Neural cell (in vitro differentiated cells): ENCODE measurements around the gene TMEM151A. TPM values are rescaled to one million over a fixed set of nuclear protein-coding genes. Genes with fewer than 3 reads are reported as not detected.

Source experiments
- H2AFZ ChIP-seq: fragments of 200-600, 300-800 bp; sonication (generic), shearing (Covaris generic); 2 replicates; pipeline ENCODE4 v1.6.0; 2014; ENCODE audit warnings: low read depth, mild to moderate bottlenecking, antibody characterized with exemption, low read length, moderate library complexity
- H3F3A ChIP-seq: fragments of 200-600 bp; shearing (Covaris generic); 2 replicates; pipeline ENCODE4 v1.6.1; 2016; ENCODE audit warnings: mild to moderate bottlenecking, moderate library complexity, mixed read lengths, antibody characterized with exemption, low read length; ENCODE audit not compliant: insufficient read depth, poor library complexity, severe bottlenecking
- H3K27ac ChIP-seq: fragments of 200-600, 300-800 bp; sonication (generic), shearing (Covaris generic); 2 replicates; pipeline ENCODE4 v1.5.1; 2014; ENCODE audit warnings: mild to moderate bottlenecking, low read length, moderate library complexity
- H3K27me3 ChIP-seq: fragments of 300-800, 200-600 bp; sonication (generic), shearing (Covaris generic); 2 replicates; pipeline ENCODE4 v1.6.0; 2014; ENCODE audit warnings: mild to moderate bottlenecking, low read depth, low read length, moderate library complexity; ENCODE audit not compliant: insufficient read depth
- H3K36me3 ChIP-seq: fragments of 300-800, 200-600 bp; sonication (generic), shearing (Covaris generic); 2 replicates; pipeline ENCODE4 v1.5.1; 2014; ENCODE audit warnings: mild to moderate bottlenecking, antibody characterized with exemption, low read length, moderate library complexity; ENCODE audit not compliant: insufficient read depth
- H3K4me2 ChIP-seq: fragments of 300-800, 200-600 bp; sonication (generic), shearing (Covaris generic); 2 replicates; pipeline ENCODE4 v1.6.0; 2014; ENCODE audit warnings: mild to moderate bottlenecking, low read length
- H3K4me3 ChIP-seq: fragments of 300-800, 200-600 bp; sonication (generic), shearing (Covaris generic); 2 replicates; pipeline ENCODE4 v1.5.1; 2014; ENCODE audit warnings: mild to moderate bottlenecking, low read length, moderate library complexity
- H3K79me2 ChIP-seq: fragments of 200-600 bp; shearing (Covaris generic); replicated peaks from 2 replicates; pipeline ENCODE4 v1.6.0; 2014; ENCODE audit warnings: mild to moderate bottlenecking, low read length, moderate library complexity; ENCODE audit not compliant: insufficient read depth
- H3K9ac ChIP-seq: fragments of 300-800, 200-600 bp; sonication (generic), shearing (Covaris generic); 2 replicates; pipeline ENCODE4 v1.6.1; 2016; ENCODE audit warnings: mild to moderate bottlenecking, low read length, mixed read lengths
- H3K9me2 ChIP-seq: fragments of 200-600 bp; shearing (Covaris generic); 2 replicates; pipeline ENCODE4 v1.6.1; 2016; ENCODE audit warnings: mild to moderate bottlenecking, low read length, mixed read lengths; ENCODE audit not compliant: insufficient read depth
- H3K9me3 ChIP-seq: fragments of 200-600, 300-800 bp; sonication (generic), shearing (Covaris generic); 2 replicates; pipeline ENCODE4 v1.6.1; 2016; ENCODE audit warnings: mild to moderate bottlenecking, mixed run types, low read length, moderate library complexity, mixed read lengths
- H4K20me1 ChIP-seq: fragments of 200-600 bp; shearing (Covaris generic); 2 replicates; pipeline ENCODE4 v1.6.1; 2016; ENCODE audit warnings: mild to moderate bottlenecking, mixed run types; ENCODE audit not compliant: insufficient read depth
- EP300 ChIP-seq: fragments of 450-650 bp; conservative IDR thresholded peaks from 2 replicates; pipeline ENCODE4 v1.6.1; 2014; ENCODE audit warnings: antibody characterized with exemption, mild to moderate bottlenecking, moderate library complexity; ENCODE audit not compliant: poor library complexity, severe bottlenecking
- EZH2 ChIP-seq: fragments of 200-600, 300-800 bp; shearing (Covaris generic), sonication (generic); IDR thresholded peaks from 2 replicates; pipeline ENCODE4 v1.6.1; 2014; ENCODE audit warnings: antibody characterized with exemption, low read length, borderline replicate concordance, mild to moderate bottlenecking; ENCODE audit not compliant: insufficient read depth, poor library complexity, severe bottlenecking
- MXI1 ChIP-seq: fragments of 450-650 bp; conservative IDR thresholded peaks from 2 replicates; pipeline ENCODE4 v1.6.1; 2014; ENCODE audit warnings: antibody characterized with exemption, mild to moderate bottlenecking; ENCODE audit not compliant: poor library complexity, severe bottlenecking
- POLR2AphosphoS5 ChIP-seq: IDR thresholded peaks from 2 replicates; pipeline ENCODE4 v1.6.1; 2012
- RAD21 ChIP-seq: fragments of 450-650 bp; conservative IDR thresholded peaks from 2 replicates; pipeline ENCODE4 v1.6.1; 2014; ENCODE audit warnings: antibody characterized with exemption, mild to moderate bottlenecking, moderate library complexity
- SMC3 ChIP-seq: fragments of 450-650 bp; conservative IDR thresholded peaks from 2 replicates; pipeline ENCODE4 v1.6.1; 2014; ENCODE audit warnings: antibody characterized with exemption, mild to moderate bottlenecking, moderate library complexity; ENCODE audit not compliant: poor library complexity
- TAF1 ChIP-seq: IDR thresholded peaks from 2 replicates; pipeline ENCODE4 v1.6.1; 2012; ENCODE audit warnings: low read depth
- polyA plus RNA-seq: library from polyadenylated mRNA; depleted of rRNA; stranded (reverse); fragments of >200 nt; gene quantifications from 2 replicates; pipeline ENCODE4 v1.2.3, GENCODE V29; 2014
- TF ChIP-seq, protein P1 (sequence below): fragments of 450-650 bp; IDR thresholded peaks from 2 replicates; pipeline ENCODE4 v1.5.1; 2014; ENCODE audit warnings: antibody characterized with exemption, mild to moderate bottlenecking, moderate library complexity; ENCODE audit not compliant: poor library complexity, severe bottlenecking
- TF ChIP-seq, protein P2 (sequence below): IDR thresholded peaks from 2 replicates; pipeline ENCODE4 v1.6.1; 2012; ENCODE audit warnings: borderline replicate concordance

TMEM151A gene
- polyA plus RNA-seq, 1 donor from 2014 or later, result 5.3 TPM

DNA sequence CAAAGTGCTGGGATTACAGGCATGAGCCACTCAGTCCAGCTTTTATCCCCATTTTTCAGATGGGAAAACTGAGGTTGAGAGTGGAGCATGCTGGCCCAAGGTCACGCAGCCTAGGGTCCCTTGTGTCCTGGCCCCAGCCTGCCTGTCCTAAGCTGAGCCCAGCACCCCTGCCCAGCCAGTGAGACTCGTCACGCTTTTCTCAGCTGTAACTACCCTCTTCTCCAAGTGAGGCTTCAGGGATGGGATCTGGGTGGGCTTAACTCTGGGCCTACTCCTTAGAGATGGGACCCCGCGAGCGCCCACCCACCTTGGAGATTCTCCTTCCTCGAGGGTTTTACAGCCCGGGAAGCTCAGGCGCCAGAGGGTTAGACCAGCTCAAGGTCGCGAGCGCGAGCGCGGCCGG, 390 bp upstream of the TMEM151A start:
- peak overlapping the region; percentile 73 for H3K4me3 ChIP-seq
- no peaks in the 10 kb centered on the region for H4K20me1 ChIP-seq
- no peak overlapping the region for H3K27ac ChIP-seq
- peak overlapping the region; percentile 78 for H3K9ac ChIP-seq
- no peak overlapping the region for H2AFZ ChIP-seq
- no peaks in the 10 kb centered on the region for H3F3A ChIP-seq
- H3K79me2 ChIP-seq, result peaks cover 17% of the 10 kb centered on the region
- H3K9me3 ChIP-seq, result no peaks in the 10 kb centered on the region
- H3K36me3 ChIP-seq, result no peaks in the 10 kb centered on the region
- H3K9me2 ChIP-seq, result no peaks in the 10 kb centered on the region
- peaks cover 32% of the 10 kb centered on the region for H3K27me3 ChIP-seq
- H3K4me2 ChIP-seq, result no peak overlapping the region
- TF ChIP-seq EP300 (no peak), POLR2AphosphoS5 (peak; percentile 39)

DNA sequence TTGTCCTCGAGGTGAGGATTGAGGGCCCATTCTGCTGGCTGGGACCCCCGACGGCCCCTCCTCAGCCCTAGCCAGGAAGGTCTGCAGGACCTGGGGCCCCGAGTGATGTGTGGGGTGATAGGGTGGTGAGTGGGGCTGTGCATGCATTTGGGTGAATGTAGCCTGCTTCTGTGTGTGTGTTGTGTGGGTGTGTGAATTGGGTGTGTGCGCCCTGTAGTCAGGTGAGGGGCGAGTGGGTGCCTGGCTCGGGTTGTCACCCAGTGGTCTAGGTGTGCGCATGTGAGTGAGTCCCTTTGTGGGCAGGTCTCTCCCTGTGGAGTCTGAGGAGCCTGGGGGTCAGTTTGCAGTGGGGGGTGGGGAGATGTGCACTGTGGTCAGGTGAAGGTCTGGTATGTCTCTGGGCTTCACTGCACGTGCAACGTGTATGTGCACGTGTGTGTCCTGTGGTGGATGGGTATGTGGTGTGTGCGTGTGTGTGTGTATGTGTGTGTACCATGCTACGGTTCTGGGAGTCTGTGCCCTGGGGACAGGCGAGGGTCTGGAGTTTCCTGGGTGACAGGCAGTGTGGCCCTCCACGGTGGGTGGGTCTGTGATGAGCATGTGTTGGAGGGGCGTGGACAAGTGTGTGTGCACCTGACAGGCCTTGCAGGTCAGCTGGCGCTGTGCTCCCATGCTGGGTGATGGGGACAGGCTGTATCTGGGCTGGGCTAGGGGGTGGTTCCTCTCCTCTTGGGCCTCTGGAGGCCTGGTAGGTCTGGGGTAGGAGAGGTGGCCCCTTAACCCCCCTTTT, 1.0 kb downstream of the TMEM151A start:
- Histone ChIP-seq H3K27me3 (peaks cover 32% of the 10 kb centered on the region), H3K9me2 (no peaks in the 10 kb centered on the region), H2AFZ (no peak overlapping the region), H3K27ac (no peak overlapping the region), H3K36me3 (no peaks in the 10 kb centered on the region), H3F3A (no peaks in the 10 kb centered on the region), H3K9ac (peak overlapping the region; percentile 78), H3K4me2 (no peak overlapping the region), H3K79me2 (peaks cover 8% of the 10 kb centered on the region), H4K20me1 (no peaks in the 10 kb centered on the region), H3K9me3 (no peaks in the 10 kb centered on the region), H3K4me3 (peak overlapping the region; percentile 73)
- no peak for TF ChIP-seq SMC3
- TF ChIP-seq POLR2AphosphoS5, result no peak
- TF ChIP-seq MXI1, result no peak
- TF ChIP-seq EP300, result no peak
- TF ChIP-seq, protein P1, sequence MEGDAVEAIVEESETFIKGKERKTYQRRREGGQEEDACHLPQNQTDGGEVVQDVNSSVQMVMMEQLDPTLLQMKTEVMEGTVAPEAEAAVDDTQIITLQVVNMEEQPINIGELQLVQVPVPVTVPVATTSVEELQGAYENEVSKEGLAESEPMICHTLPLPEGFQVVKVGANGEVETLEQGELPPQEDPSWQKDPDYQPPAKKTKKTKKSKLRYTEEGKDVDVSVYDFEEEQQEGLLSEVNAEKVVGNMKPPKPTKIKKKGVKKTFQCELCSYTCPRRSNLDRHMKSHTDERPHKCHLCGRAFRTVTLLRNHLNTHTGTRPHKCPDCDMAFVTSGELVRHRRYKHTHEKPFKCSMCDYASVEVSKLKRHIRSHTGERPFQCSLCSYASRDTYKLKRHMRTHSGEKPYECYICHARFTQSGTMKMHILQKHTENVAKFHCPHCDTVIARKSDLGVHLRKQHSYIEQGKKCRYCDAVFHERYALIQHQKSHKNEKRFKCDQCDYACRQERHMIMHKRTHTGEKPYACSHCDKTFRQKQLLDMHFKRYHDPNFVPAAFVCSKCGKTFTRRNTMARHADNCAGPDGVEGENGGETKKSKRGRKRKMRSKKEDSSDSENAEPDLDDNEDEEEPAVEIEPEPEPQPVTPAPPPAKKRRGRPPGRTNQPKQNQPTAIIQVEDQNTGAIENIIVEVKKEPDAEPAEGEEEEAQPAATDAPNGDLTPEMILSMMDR, result no peak
- no peak for TF ChIP-seq TAF1
- no peak for TF ChIP-seq RAD21
- no peak for TF ChIP-seq EZH2
- TF ChIP-seq, protein P2, sequence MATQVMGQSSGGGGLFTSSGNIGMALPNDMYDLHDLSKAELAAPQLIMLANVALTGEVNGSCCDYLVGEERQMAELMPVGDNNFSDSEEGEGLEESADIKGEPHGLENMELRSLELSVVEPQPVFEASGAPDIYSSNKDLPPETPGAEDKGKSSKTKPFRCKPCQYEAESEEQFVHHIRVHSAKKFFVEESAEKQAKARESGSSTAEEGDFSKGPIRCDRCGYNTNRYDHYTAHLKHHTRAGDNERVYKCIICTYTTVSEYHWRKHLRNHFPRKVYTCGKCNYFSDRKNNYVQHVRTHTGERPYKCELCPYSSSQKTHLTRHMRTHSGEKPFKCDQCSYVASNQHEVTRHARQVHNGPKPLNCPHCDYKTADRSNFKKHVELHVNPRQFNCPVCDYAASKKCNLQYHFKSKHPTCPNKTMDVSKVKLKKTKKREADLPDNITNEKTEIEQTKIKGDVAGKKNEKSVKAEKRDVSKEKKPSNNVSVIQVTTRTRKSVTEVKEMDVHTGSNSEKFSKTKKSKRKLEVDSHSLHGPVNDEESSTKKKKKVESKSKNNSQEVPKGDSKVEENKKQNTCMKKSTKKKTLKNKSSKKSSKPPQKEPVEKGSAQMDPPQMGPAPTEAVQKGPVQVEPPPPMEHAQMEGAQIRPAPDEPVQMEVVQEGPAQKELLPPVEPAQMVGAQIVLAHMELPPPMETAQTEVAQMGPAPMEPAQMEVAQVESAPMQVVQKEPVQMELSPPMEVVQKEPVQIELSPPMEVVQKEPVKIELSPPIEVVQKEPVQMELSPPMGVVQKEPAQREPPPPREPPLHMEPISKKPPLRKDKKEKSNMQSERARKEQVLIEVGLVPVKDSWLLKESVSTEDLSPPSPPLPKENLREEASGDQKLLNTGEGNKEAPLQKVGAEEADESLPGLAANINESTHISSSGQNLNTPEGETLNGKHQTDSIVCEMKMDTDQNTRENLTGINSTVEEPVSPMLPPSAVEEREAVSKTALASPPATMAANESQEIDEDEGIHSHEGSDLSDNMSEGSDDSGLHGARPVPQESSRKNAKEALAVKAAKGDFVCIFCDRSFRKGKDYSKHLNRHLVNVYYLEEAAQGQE, result no peak
